ENCODE results near the gene FLYWCH2. TPM values are rescaled to one million over a fixed set of nuclear protein-coding genes. Genes with fewer than 3 reads are reported as not detected.

FLYWCH2 gene
- total RNA-seq, 1 experiment from 2014 or later, result 16.5 TPM

DNA sequence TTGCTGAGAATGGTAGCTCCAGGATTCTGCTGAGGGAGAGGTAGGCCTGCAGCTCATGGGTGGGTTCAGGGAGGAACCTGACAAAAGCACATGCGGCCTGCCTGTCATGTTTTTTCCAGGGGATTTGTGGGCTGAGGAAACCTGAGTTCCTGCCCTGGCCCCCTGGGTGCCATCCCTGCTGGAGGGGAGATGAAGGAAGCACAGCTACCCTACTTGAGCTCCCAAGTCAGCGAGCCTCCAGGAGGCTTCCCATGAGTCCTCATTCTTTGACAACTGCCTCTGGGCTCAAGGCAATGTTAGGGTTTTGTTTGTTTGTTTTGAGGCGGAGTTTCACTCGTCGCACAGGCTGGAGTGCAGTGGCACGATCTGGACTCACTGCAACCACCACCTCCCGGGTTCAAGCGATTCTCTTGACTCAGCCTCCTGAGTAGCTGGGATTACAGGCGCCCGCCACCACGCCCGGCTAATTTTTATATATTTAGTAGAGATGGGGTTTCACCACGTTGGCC, 16.6 kb downstream of the FLYWCH2 start:
- H3K79me1 ChIP-seq (ENCODE audit: insufficient read depth, low read depth, low read length, poor library complexity, severe bottlenecking), result no peaks in the 10 kb centered on the region
- H3K27ac Mint-ChIP-seq, result no peak overlapping the region
- H2AFZ ChIP-seq (ENCODE audit: low read length), result no peak overlapping the region
- no peak overlapping the region for H4K5ac ChIP-seq (ENCODE audit: insufficient read length, low read depth, low read length)
- TF ChIP-seq CTCF (conservative IDR thresholded peaks at IDR 0.05), result no peak
- peaks cover 0 to 3% of the 10 kb centered on the region in 2 experiments; a peak in 1 of 5 replicates for H3K9me3 Mint-ChIP-seq
- no peak overlapping the region for H3K9ac ChIP-seq (ENCODE audit: extremely low read depth, insufficient read length, low read length)
- H4K8ac ChIP-seq (replicated peaks; ENCODE audit: insufficient read length, low read depth, low read length), result no peak overlapping the region
- no peaks in the 10 kb centered on the region for H3K4me1 ChIP-seq (ENCODE audit: insufficient read depth, low read length)
- H3K56ac ChIP-seq (ENCODE audit: insufficient read length, low read depth, low read length), result no peak overlapping the region
- H3K4me3 Mint-ChIP-seq, result no peak overlapping the region
- no peak overlapping the region for H2BK12ac ChIP-seq (ENCODE audit: insufficient read length, low read depth, low read length)
- no peak overlapping the region for H3K14ac ChIP-seq (ENCODE audit: insufficient read depth, low read length)
- H3K27me3 ChIP-seq (ENCODE audit: insufficient read depth, low read length), result no peaks in the 10 kb centered on the region
- H3K79me2 ChIP-seq (ENCODE audit: insufficient read depth, low read length), result no peaks in the 10 kb centered on the region
- no peaks in the 10 kb centered on the region for H3K9me3 ChIP-seq (ENCODE audit: control insufficient read depth, low read depth, low read length)
- no peak overlapping the region for H3K27ac ChIP-seq (ENCODE audit: insufficient read length, low read depth, low read length)
- no peak overlapping the region for H4K91ac ChIP-seq (ENCODE audit: insufficient read length, low read depth, low read length)
- H3K4me2 ChIP-seq (ENCODE audit: insufficient read depth, insufficient read length, low read length), result no peak overlapping the region
- H2BK20ac ChIP-seq (ENCODE audit: low read depth, low read length, poor library complexity, severe bottlenecking), result no peak overlapping the region
- no peak overlapping the region for H3K18ac ChIP-seq (ENCODE audit: insufficient read length, low read depth, low read length)
- no peak overlapping the region for H2BK120ac ChIP-seq (ENCODE audit: low read depth, low read length, poor library complexity, severe bottlenecking)
- no peak overlapping the region for H2BK5ac ChIP-seq (ENCODE audit: insufficient read length, low read length)
- H2AK5ac ChIP-seq (ENCODE audit: insufficient read length, low read length), result no peak overlapping the region
- no peak overlapping the region for H2BK15ac ChIP-seq (ENCODE audit: low read depth, low read length)
- DNase-seq, result no peak
- no peak overlapping the region for H3T11ph ChIP-seq (ENCODE audit: low read length)
- no peak overlapping the region for H3K4ac ChIP-seq (ENCODE audit: low read depth, low read length)
- H3K23me2 ChIP-seq (ENCODE audit: insufficient read length, low read depth, low read length, poor library complexity, severe bottlenecking), result peaks cover 5% of the 10 kb centered on the region
- no peaks in the 10 kb centered on the region; the same call in 1 of the 2 replicates for H3K27me3 Mint-ChIP-seq (ENCODE audit: low read depth)
- peaks cover 2% of the 10 kb centered on the region for H4K20me1 ChIP-seq (ENCODE audit: control insufficient read depth, insufficient read depth, insufficient read length)
- peaks cover 4% of the 10 kb centered on the region in 2 experiments for H3K4me1 Mint-ChIP-seq
- H3K36me3 Mint-ChIP-seq (ENCODE audit: insufficient read depth in 1 of 3, low read depth in 3 of 3), result peaks cover 0 to 2% (median 0%) of the 10 kb centered on the region in 3 experiments; a peak in 2 of 7 replicates
- no CpG with 5 or more reads among the region's 13 CpGs for WGBS (ENCODE audit: extremely low coverage, insufficient read length, low lambda C conversion rate)
- H3K23ac ChIP-seq (ENCODE audit: insufficient read length, low read depth, low read length), result no peak overlapping the region

Data from H9 (cell line).